Stomach (tissue), 9 donors: ENCODE results near the gene AFP. TPM values are rescaled to one million over a fixed set of nuclear protein-coding genes. Genes with fewer than 3 reads are reported as not detected.
A peak's percentile ranks its signal among the peaks of the same experiment; 100 is the strongest.

Experiments
- DNase-seq, 2 donors: peaks; one replicate each; pipeline versions ENCODE4 v3.0.0 to v3.0.0-alpha.2; 2013 to 2019
- H3K27ac ChIP-seq, 5 donors: fragments of 200-600 bp in 4 of 5; sonication (generic) in 4 of 5; one replicate each; pipeline ENCODE4 v1.5.1; 2013 to 2019; ENCODE audit warnings: mild to moderate bottlenecking in 1 of 5, moderate library complexity in 1 of 5
- H3K27me3 ChIP-seq, 3 donors: fragments of 200-600 bp; sonication (generic); one replicate each; pipeline ENCODE4 v1.5.1; 2017 to 2019; ENCODE audit warnings: mixed run types in 1 of 3
- H3K36me3 ChIP-seq, 4 donors: fragments of 200-600 bp; sonication (generic); 1 replicate in 3 of 4; 2 replicates in 1 of 4; pipeline ENCODE4 v1.5.1; 2016 to 2019
- H3K4me1 ChIP-seq, 4 donors: fragments of 200-600 bp; sonication (generic); one replicate each; pipeline ENCODE4 v1.5.1; 2016 to 2019
- H3K4me3 ChIP-seq, 4 donors: fragments of 200-600 bp; sonication (generic) in 3 of 4; one replicate each; pipeline ENCODE4 v1.5.1; 2016 to 2019; ENCODE audit warnings: mild to moderate bottlenecking in 1 of 4
- H3K9me3 ChIP-seq, 4 donors: fragments of 200-600 bp; sonication (generic); one replicate each; pipeline ENCODE4 v1.5.1; 2016 to 2019
- CTCF ChIP-seq, 7 experiments: fragments of 450-650 bp in 4 of 7; fragments of 200-600 bp in 3 of 7; sonication (generic) in 3 of 7; IDR thresholded peaks; one replicate each; pipeline ENCODE4 v1.5.1; 2016 to 2019; ENCODE audit warnings: antibody characterized with exemption in 7 of 7, control low read depth in 2 of 7, mild to moderate bottlenecking in 1 of 7
- EP300 ChIP-seq: sonication (generic); formaldehyde crosslinking; IDR thresholded peaks from one replicate; pipeline ENCODE4 v1.6.1; 2017; ENCODE audit warnings: antibody characterized with exemption
- POLR2A ChIP-seq, 4 donors: fragments of 450-650 bp; IDR thresholded peaks; one replicate each; pipeline ENCODE4 v1.6.1; 2016; ENCODE audit warnings: antibody characterized with exemption in 4 of 4, control low read depth in 2 of 4, mild to moderate bottlenecking in 1 of 4, moderate library complexity in 1 of 4
- POLR2AphosphoS5 ChIP-seq, 3 donors: sonication (generic); formaldehyde crosslinking; IDR thresholded peaks; one replicate each; pipeline ENCODE4 v1.6.1; 2016; ENCODE audit warnings: antibody characterized with exemption in 3 of 3
- WGBS, 5 donors: extraction: QIAGEN DNeasy Blood & Tissue Kit in 3 of 5; methylation state at CpG; one replicate each; pipeline versions ENCODE4 v1.1.5 to v1.1.7; 2013 to 2018; 5-methylcytosine and 5-hydroxymethylcytosine counted together
- intact Hi-C: fragments of 100-400 bp; cut with DNase I; formaldehyde crosslinking; loops from one replicate; pipeline ENCODE4 v1.15.1; 2023; ENCODE audit warnings: low total_unique reads
- polyA plus RNA-seq, 3 donors: library from polyadenylated mRNA; stranded (reverse); fragments of 200-250 nt; gene quantifications; one replicate each; pipeline ENCODE4 v1.2.3, GENCODE V29; 2013
- total RNA-seq, 5 donors: library from RNA; depleted of rRNA; stranded (reverse); fragments of >200 nt; gene quantifications; one replicate each; pipeline versions ENCODE4 v1.1.0 to v1.2.3, GENCODE V29; 2014 to 2016
- donor health status: healthy with polysubstance abuse.
- donor health status: Bipolar disorder and iron deficiency.
- donor health status: healthy.

Gene AFP
- total and polyA plus RNA-seq, 8 donors: 2.6 TPM; not detected in 7

GRCh38 chr4:73416423-73417087, 19.5 kb upstream of the AFP start:
- 69 to 82% (median 77%) methylated on average over 2 of the region's 2 CpGs for WGBS, 5 donors
- Histone ChIP-seq H3K9me3 (no peaks in the 10 kb centered on the region), H3K4me3 (no peak overlapping the region), H3K27me3 (no peaks in the 10 kb centered on the region), H3K36me3 (no peaks in the 10 kb centered on the region), H3K27ac (no peak overlapping the region), H3K4me1 (no peaks in the 10 kb centered on the region)
- intact Hi-C loops: no loop called here
- no peak for DNase-seq
- TF ChIP-seq EP300 (no peak), POLR2AphosphoS5 (IDR thresholded peaks at IDR 0.05) (no peak), POLR2A (IDR thresholded peaks at IDR 0.05) (no peak), CTCF (IDR thresholded peaks at IDR 0.05) (no peak)

GRCh38 chr4:73417342-73417741, 18.7 kb upstream of the AFP start:
- Histone ChIP-seq H3K36me3 (no peaks in the 10 kb centered on the region), H3K4me1 (no peaks in the 10 kb centered on the region), H3K27me3 (no peaks in the 10 kb centered on the region), H3K4me3 (no peak overlapping the region), H3K9me3 (no peaks in the 10 kb centered on the region), H3K27ac (no peak overlapping the region)
- intact Hi-C loops: no loop called here
- TF ChIP-seq EP300 (no peak), CTCF (IDR thresholded peaks at IDR 0.05) (no peak), POLR2A (IDR thresholded peaks at IDR 0.05) (no peak), POLR2AphosphoS5 (IDR thresholded peaks at IDR 0.05) (no peak)
- no peak for DNase-seq
- 79 to 96% (median 88%) methylated on average over 2 of the region's 2 CpGs for WGBS, 5 donors

DNA sequence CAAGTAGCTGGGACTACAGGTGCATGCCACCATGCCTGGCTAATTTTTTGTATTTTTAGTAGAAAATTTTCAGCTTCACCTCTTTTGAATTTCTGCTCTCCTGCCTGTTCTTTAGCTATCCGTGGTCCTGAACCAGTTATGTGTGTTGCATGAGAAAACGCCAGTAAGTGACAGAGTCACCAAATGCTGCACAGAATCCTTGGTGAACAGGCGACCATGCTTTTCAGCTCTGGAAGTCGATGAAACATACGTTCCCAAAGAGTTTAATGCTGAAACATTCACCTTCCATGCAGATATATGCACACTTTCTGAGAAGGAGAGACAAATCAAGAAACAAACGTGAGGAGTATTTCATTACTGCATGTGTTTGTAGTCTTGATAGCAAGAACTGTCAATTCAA, 18.0 kb upstream of the AFP start:
- H3K4me1 ChIP-seq: no peaks in the 10 kb centered on the region
- no peaks in the 10 kb centered on the region for H3K36me3 ChIP-seq
- no peaks in the 10 kb centered on the region for H3K27me3 ChIP-seq
- intact Hi-C loops: no loop called here
- no peak for TF ChIP-seq CTCF (IDR thresholded peaks at IDR 0.05)
- TF ChIP-seq EP300: no peak
- no peak for TF ChIP-seq POLR2A (IDR thresholded peaks at IDR 0.05)
- TF ChIP-seq POLR2AphosphoS5 (IDR thresholded peaks at IDR 0.05): no peak
- 69 to 85% (median 79%) methylated on average over 6 of the region's 6 CpGs for WGBS, 5 donors
- DNase-seq: peak in 1 of 2 donors; percentile 32
- no peak overlapping the region for H3K4me3 ChIP-seq
- H3K27ac ChIP-seq: no peak overlapping the region
- no peaks in the 10 kb centered on the region for H3K9me3 ChIP-seq

DNA sequence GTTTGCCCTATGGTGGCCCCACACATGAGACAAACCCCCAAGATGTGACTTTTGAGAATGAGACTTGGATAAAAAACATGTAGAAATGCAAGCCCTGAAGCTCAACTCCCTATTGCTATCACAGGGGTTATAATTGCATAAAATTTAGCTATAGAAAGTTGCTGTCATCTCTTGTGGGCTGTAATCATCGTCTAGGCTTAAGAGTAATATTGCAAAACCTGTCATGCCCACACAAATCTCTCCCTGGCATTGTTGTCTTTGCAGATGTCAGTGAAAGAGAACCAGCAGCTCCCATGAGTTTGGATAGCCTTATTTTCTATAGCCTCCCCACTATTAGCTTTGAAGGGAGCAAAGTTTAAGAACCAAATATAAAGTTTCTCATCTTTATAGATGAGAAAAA, 17.3 kb upstream of the AFP start:
- Histone ChIP-seq H3K4me1 (no peaks in the 10 kb centered on the region), H3K36me3 (no peaks in the 10 kb centered on the region), H3K27me3 (no peaks in the 10 kb centered on the region), H3K27ac (no peak overlapping the region), H3K4me3 (no peak overlapping the region), H3K9me3 (no peaks in the 10 kb centered on the region)
- 69 to 82% (median 77%) methylated on average over 1 of the region's 1 CpG for WGBS, 5 donors
- intact Hi-C loops: no loop called here
- DNase-seq: no peak
- TF ChIP-seq CTCF (IDR thresholded peaks at IDR 0.05) (no peak), POLR2A (IDR thresholded peaks at IDR 0.05) (no peak), POLR2AphosphoS5 (IDR thresholded peaks at IDR 0.05) (no peak), EP300 (no peak)
